Bone marrow (tissue), 2 donors: ENCODE measurements around the gene NFYB.
"Not testable (repeated sequence)": the region's sequence is repeated elsewhere in the genome, so short reads cannot be mapped to it uniquely, and the experiment has no call there.

Source experiments
- DNase-seq, 2 donors: peaks; one replicate each; lab custom pipeline; 2025; lab: John Stamatoyannopoulos, UW

NFYB gene

DNA sequence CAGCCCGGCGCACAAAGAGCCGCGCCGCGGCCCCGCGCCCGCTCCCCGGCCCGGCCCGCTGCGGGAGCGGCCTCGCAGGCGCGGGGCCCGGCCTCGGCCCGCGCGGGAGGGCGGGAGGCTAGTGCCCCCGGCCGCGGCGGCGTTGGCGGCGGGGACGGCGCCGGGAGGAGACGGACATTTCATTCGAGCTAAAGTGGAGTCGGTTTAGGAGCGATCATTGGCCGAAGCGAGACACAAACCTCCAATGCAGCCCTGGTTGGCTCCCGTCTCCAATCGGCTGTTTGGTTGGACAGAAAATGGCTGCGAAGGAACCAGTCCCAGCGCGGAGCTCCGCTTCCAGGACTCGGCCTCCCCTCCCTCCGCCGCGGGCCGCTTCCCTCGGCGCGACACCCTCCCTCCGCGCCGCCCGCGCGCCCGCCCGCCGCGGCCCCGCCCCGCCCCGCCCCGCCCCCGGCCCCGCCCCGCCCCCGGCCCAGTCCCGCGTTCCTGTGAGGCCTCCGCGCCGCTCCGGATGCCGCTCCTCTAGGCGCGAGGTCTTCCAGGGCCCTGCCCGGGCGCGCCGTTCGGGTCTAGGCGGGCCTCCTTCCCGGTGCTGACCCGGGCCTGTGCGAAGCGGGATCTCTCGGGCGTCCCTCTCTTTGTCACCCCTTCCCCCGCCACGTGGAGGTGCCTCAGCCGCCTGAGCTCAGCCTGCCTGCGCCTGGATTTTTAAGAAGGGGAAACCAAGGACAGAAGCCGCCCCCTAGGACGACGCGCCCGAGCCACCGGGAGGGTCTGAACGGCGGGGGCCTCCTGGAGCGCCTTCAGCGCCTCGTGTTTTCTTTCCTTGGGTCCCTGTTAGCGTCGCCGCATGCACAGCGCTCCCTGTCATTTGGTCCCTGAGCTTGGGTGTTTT lies at the start of gene NFYB:
NFYB (minus strand) TSS at position 309 of the 895 bp plus-strand sequence. CDS start 2,757 bp downstream, outside the sequence.
- peak; percentile 72 to 92 for DNase-seq

DNA sequence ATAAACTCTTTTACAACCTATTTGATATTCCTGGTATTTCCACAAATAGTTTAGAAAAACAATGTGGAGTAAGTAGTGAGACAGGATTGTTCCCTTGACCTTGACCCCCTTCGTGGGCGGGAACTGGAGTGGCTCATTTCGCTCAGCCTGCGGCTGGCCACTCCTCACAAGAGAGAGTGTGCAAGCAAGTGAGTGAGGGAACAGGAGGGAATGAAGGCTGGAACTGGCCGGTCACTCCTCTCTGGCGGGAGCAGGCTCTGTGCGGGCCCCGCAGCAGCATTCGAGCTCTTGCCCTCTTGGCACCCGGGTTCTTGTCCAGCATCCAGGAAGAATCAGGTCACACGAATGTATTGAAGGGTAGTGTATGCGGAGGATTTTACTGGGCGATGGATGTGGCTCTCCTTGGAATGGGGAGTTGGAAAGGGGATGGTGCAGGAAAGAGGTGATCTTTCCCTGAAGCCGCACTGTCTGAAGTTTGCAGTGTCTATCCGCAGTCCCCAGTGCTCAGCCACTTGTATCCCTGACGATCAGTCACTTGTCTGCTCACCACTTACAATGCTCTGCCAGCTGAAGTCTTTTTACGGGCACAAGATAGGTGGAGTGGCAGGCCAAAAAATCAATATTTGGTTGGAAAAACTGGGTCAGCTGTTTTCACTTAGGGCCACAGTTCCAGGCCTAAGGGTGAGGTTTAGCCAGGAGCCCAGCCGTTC lies 49.6 kb upstream of the NFYB start:
- DNase-seq: no peak

DNA sequence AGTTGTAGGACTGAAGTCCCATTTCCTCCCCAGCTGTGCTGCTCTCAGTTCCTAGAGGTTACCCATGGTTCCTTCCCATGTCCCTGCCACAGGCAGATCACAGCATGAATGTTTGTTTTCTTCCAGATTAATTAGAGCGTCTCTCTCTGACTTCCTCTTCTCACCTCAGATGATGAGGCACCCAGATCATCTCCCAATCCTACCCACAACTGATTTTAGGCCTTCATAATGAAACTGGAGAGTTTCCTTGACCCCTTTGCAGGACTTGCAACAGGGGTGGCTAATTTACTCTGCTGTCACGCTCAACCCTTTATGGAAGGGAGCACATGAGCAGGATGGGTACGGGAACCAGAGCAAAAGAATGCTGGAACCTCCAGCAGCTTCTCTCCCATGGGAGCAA lies 45.4 kb upstream of the NFYB start:
- DNase-seq: no peak

DNA sequence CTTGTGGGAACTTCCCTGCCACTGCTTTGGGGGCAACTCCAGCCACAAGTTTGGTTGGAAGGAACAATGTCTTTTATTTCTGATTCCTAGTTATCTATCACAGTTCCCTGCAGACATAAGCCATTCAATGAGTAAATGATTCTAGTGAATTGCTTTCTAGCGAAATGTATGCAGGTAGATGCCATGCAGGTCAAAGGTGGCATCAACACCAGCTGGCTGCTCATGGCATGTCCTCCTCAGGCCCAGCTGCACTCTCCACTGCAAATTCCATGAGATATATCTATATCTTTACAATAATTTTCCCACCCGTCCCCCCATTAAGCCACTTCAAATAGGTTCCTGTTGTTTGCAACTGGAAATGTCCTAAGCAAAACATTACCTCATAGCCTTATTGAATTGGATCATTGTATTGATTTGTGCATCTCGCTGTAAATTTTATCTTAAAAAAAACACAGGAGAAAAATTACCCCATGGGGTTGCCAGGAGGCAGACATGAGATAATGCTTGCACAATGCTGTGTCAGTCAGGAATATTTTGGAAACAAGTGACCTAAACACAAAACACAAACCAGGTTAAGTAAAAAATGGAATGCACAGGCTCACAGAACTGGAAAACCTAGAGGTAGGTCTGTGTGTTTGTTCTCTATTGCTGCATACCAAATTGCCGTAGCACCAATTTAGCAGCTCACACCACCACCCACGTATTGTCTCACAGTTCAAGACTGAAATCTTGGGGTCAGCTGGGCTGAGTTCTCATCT lies 44.8 kb upstream of the NFYB start:
- no peak for DNase-seq

DNA sequence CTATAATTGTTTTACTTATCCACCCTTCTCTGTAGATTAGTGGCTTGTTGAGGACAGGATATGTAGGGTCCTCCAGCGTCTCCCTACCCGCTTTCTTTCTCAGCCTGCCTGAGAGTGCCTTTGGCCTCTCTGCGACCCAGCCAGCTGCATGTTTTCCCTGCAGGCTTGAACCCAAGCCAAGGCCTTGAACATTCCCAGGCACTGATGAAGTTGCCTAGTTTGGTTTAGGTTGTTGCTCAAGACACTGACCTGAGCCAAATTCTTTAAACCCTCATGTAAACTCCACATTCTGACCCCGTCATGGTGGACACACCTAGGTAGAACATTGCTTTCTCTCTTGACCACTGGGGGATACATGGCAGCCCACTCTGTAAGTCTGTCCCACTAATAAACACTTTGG lies 44.1 kb upstream of the NFYB start:
- no peak for DNase-seq

DNA sequence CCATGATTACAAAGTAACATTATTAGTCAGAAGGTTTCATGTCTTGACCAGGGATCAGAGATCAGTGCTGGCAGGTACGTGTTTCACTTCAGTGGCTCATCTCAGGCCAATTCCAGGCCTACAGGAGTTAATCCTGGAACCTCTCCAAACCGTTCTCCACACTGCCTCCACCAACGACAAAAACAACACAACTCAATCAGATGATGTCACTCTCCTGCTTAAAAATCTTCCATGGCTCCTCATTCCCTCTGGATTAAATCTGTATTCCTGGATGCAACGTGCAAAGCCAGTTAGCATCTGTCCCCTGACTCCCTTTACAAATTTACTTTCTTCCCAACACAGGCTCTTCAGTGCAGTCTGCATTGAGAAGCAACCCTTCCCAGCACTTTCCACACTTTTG lies 43.3 kb upstream of the NFYB start:
- DNase-seq: no peak

DNA sequence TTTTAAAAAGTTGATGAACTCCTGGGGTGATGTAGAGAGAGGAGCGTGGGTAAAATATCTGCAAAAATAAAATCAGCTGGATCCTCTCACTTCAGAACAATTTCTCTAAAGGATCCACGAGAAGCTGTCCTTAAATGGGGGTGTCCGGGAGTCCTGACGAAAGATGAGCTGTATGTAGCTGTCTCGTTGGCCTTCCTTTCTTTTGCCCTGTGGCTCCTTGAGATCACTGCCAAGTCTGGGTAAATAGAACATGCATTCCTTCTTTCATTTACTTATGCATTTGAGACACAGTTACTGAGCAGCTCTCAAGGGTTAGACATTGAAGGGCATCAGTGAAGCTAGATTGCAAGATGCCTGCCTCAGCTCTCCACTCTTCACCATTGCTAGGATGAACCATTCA lies 42.4 kb upstream of the NFYB start:
- no peak for DNase-seq

DNA sequence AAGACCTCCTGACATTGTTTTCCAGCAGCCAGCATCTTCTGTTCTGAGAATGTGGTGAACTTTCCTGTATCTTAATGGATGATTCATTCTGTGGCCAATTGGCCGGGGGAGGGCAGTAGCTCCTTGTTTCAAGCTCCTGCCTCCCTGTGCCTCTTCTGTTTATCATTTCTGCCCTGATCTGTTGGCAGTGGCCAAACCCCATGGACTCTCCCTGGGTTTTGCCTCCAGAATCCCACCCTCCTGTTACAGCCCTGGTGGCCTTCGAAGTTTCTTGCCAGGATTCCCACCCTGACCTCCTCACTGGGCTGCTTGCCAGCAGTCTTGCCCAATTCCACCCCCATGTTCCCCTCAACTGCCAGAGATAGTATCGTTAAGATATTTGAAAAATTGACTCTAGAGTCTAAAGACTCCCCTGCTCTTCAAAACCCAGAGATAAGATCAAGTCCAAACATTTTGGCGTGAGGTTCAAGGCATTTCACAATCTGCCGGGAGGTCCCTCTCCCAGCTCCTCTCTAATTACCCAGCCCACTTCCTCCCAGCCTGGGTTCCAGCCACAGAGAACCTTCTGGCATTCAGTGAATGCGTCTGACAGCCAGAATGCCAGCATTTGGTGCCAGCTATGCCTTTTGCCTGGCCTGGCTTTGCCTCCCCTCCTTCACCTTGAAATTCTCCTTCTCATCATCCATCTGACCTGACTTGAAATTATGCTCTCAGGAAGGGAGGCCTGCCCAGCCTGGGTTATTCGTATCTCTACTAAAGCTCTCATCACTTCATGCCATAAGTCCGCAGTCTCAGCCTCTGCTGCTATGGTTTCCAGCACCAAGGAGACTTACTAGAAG lies 39.9 kb upstream of the NFYB start:
- DNase-seq: peak; percentile 18 to 41

DNA sequence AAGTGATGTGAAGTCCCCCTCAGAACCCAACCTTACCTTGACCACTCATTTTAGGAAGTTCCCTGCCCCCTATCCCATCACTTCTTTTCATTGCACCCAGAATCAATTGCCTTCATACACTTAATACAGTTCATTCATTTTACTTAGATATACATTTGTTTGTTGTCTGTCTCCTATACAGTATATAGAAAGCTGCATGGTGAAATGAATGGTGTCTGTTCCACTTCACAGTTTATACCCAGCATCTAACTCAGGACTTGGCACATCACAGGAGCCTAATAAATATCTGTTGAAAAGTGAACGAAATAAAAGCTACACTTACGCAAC lies 39.3 kb upstream of the NFYB start:
- no peak for DNase-seq

DNA sequence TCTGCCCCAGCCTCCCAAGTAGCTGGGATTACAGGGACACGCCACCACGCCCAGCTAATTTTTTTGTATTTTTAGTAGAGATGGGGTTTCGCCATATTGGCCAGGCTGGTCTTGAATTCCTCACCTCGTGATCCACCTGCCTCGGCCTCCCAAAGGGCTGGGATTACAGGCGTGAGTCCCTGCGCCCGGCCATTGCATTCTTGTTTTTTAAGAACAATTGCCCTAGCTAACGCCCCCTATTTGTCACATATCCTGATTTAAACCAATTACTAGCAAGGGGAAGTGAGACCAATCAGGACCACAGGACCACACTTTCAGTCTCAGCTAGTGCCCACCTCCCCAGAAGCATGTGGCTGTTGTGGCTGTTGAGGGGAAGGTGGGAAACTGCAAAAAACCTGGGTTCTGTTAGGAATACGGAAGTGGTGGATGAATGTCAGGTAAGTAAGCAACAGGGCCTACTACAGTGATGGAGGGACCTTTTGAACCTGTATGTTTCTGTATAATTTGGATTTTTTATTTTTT lies 37.8 kb upstream of the NFYB start:
- DNase-seq: no peak

DNA sequence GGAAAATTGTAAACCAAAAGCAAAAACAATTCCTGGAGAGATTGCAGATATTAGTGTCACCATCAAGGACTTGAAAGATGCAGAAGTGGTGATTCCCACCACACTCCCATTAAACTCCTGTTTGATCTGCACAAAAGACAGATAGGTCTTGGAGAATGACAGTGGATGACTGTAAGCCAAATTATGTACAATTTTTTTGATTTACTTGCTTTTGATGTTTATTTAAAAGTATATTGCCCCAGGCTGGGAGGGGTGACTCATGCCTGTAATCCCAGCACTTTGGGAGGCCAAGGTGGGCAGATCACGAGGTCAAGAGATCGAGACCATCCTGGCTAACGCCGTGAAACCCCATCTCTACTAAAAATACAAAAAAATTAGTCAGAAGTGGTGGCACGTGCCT lies 35.8 kb upstream of the NFYB start:
- not testable (repeated sequence) for DNase-seq

DNA sequence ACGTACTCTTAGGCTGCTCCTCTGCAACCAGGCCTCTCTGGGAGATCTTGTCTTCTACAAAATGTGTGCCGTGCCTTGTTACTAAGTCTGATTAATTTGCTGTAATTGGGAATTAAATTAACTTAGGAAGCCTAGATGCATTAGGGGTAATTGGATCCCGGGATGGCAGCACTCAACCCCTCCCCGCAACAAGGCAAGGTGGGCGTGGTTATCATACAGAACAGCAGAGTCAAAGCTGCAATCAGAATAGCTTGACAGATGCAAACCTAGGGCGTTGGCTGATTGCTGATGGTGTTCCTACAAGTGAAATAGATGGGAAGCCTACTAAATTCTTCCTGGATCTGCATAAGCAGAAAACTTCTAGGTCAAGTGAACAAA lies 34.5 kb upstream of the NFYB start:
- DNase-seq: no peak

DNA sequence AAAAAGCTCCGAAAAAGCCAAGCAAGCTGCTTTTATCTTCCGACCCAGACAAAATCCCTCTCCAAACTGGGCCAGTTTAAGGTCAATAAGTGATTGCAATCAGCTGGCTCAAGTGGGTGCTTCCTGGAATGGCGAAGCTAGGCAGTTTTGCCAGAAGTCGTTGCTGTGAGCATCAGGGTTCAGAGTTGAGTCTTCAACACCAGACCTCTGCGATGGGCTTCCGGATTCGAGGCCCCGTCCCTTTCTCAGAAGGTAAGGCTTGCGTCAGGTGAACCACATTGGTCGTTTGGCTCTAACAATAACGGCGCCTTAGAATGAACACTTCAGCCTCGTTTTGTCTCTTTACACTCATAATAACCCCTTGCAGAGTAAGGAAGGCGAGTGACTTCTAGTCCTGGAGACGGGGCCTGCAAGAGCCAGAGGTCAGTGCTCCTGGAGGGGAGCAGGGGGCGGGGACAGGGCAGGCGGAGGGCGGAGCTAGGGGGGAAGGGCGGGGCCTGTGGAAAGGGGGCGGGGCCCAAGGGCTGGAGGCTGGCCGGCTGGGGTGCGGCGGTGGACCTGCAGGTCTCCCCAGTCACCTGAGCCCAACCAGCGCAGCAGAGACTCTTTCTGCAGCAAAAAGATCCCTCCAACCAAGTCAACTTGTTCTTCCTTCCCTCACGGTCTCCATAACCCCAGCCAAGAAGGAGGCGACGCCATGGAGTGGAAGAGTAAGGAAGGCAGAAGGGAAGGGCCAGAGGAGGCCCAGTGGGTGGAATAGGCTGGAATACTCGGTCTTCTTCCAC lies 34.0 kb upstream of the NFYB start:
- DNase-seq: no peak

DNA sequence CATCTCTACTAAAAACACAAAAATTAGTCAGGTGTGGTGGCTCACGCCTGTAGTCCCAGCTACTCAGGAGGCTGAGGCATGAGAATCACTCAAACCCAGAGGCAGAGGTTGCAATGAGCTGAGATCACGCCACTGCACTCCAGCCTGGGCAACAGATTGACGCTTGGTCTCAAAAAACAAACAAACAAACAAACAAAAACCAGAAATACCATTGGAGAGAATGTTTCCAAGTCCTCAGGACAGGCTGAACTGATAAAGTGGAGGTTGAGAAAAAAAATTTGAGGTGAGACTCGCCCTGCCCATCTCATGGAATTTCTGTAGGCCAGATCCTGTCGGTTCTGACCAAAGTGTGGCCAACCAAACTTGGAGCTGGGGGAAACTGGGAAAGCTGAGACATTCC lies 30.6 kb upstream of the NFYB start:
- no peak for DNase-seq

DNA sequence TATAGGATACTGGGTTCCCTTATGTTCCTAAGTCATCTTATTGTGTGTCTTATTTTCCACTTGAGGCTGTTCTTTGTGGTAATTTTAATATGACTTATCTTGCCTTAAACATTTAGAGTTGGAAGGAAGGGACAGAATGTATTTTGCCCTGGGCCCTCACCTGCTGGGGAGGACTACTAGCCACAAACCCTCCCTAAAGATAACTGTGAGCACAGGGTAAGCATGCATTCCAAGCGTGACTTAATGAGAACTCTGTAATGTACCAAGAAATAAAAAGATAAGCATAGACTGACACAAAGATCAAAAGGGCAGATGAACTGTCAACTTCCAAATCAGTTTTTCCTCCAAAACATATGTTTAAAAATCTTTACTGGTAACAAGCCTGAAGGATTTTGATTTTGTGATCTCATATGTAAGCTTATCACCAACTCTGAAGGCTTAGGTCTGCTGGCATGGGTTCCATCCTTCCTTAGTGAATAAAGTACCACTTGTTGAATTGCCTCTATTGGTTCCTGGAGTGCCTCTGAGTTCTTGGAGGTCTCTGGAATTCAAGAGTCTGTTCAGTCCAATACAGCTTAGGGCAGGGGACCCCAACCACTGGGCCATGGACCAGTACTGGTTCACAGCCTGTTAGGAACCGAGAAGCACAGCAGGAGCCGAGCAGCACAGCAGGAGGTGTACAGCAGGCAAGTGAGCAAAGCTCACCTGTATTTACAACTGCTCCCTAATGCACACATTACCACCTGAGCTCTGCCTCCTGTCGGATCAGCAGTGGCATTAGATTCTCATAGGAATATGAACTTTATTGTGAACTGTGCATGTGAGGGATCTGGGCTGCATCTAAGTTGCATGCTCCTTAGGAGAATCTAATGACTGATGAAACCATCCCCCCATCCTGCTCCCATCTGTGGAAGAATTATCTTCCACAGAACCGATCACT lies 29.8 kb upstream of the NFYB start:
- DNase-seq: no peak

DNA sequence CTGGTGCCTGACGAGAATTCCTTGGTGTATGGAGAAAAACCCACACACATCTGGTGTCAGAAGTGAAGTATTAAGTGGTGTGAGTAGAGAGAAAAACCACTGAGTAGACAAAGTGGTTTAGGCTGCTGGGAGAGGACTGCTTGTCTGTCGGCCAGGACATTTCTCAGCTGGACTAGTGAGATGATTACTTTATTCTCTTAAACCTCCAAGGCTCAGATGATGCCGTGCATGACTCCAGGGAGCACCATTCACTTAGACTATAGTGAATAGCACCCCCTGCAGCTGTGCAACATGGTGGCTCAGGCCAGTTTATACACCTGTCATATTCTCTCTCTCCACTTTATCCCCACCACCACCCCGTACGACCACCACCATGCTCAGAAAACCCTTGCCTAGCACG lies 28.5 kb upstream of the NFYB start:
- no peak for DNase-seq

DNA sequence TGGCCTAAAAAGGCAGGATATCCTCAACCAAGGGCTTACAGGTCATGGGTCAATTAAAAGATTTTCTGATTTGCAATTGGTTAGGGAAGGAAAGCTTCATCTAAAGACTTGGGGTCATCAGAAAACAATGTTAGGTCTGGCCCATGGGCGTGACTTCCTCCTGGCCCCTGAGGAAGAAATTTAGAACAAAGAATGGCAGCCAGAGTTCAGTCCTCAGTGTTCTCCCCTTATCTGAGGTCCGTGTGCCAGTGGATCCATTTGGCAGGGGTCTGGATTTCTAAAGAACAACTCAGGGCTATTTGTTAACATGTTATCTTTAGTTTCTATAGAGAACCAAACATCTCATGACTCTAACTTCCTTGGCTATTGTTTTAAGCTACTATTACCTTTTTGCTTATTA lies 27.8 kb upstream of the NFYB start:
- DNase-seq: no peak

DNA sequence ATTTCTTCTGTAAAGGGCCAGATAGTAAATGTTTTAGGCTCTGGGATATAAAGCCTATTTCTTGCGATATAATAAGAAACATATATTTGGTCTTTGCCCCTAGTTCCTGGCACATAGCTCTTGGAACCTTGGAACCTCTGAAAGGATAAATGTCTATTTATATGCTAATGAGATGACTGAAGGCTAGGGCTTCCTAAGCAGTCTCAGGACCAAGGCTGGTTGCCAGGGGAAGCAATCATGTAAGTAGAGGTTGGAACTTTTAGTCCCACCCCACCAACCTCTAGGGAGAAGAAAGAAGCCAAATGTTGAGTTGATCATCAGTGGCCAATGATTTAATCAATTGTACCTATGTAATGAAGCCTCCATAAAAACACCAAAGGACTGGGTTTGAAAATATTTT lies 26.6 kb upstream of the NFYB start:
- no peak for DNase-seq

DNA sequence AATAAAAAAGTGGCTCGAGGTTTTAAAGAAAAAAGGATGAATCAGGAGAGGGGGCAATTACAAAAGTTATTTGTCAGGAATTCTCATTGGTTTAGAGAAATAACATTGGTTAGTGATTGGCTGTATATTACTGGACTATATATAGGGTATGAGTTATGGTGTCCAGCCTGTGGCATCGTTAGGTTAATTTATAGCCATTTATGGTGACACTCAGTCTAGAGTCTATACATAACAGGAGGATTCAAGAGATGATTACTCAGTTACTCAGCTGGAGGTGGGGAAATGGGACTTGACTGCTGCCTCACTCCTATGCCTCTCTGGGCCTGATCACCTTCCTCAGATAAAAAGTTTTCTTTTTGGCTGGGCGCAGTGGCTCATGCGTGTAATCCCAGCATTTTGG lies 25.6 kb upstream of the NFYB start:
- no peak for DNase-seq

DNA sequence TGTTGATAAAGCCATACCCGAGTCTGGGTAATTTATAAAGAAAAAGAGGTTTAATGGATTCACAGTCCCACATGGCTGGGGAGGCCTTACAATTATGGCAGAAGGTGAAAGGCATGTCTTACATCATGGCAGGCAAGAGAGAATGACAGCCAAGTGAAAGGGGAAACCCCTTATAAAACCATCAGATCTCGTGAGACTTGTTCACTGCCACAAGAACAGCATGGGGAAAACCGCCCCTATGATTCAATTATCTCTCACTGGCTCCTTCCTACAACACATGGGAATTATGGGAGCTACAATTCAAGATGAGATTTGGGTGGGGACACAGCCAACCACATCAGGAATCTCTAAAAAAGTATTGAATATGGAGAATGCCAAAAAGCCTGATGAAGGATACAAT lies 25.0 kb upstream of the NFYB start:
- not testable (repeated sequence) for DNase-seq
